Hematopoietic multipotent progenitor cell treated with erythropoietin and hydrocortisone succinate and interleukin-3 and kit ligand, for 6 days (in vitro differentiated cells): ENCODE data around the gene S100A7.

Source experiments
- DNase-seq: peaks from one replicate; pipeline ENCODE4 v3.0.0-alpha.2; 2015

S100A7 gene

GRCh38 chr1:153460551-153460950 is at the start of gene S100A7:
Gene S100A7, minus strand, starts transcription at chr1:153460651. Its CDS starts 1,638 bp downstream, at chr1:153459013.
- DNase-seq: no peak

- DNase-seq: peak; percentile 86
Measured at GRCh38 chr1:153509729-153510354, 49.4 kb upstream of the S100A7 start.

- DNase-seq: no peak
Measured at GRCh38 chr1:153509036-153509435, 48.6 kb upstream of the S100A7 start.

- DNase-seq: no peak
Measured at GRCh38 chr1:153507926-153508583, 47.6 kb upstream of the S100A7 start.

GRCh38 chr1:153506831-153507413 is 46.5 kb upstream of the S100A7 start:
- no peak for DNase-seq

GRCh38 chr1:153506386-153506785 is 45.9 kb upstream of the S100A7 start:
- no peak for DNase-seq

- no peak for DNase-seq
Measured at GRCh38 chr1:153505576-153505975, 45.1 kb upstream of the S100A7 start.

GRCh38 chr1:153503766-153504165 is 43.3 kb upstream of the S100A7 start:
- DNase-seq: no peak

GRCh38 chr1:153498746-153499145 is 38.3 kb upstream of the S100A7 start:
- DNase-seq: no peak

GRCh38 chr1:153495536-153495935 is 35.1 kb upstream of the S100A7 start:
- no peak for DNase-seq

GRCh38 chr1:153494976-153495535 is 34.6 kb upstream of the S100A7 start:
- peak; percentile 84 for DNase-seq

- DNase-seq: no peak
Measured at GRCh38 chr1:153493343-153493960, 33.0 kb upstream of the S100A7 start.

GRCh38 chr1:153490272-153491051 is 30.0 kb upstream of the S100A7 start:
- peak; percentile 50 for DNase-seq

GRCh38 chr1:153488731-153489130 is 28.3 kb upstream of the S100A7 start:
- peak; percentile 53 for DNase-seq

GRCh38 chr1:153487707-153488106 is 27.3 kb upstream of the S100A7 start:
- no peak for DNase-seq

GRCh38 chr1:153485863-153486262 is 25.4 kb upstream of the S100A7 start:
- no peak for DNase-seq

GRCh38 chr1:153483776-153484175 is 23.3 kb upstream of the S100A7 start:
- no peak for DNase-seq

- DNase-seq: no peak
Measured at GRCh38 chr1:153481124-153481523, 20.7 kb upstream of the S100A7 start.

- no peak for DNase-seq
Measured at GRCh38 chr1:153478692-153479618, 18.5 kb upstream of the S100A7 start.

GRCh38 chr1:153478047-153478691 is 17.7 kb upstream of the S100A7 start:
- no peak for DNase-seq

GRCh38 chr1:153476491-153477093 is 16.1 kb upstream of the S100A7 start:
- no peak for DNase-seq
